ACHN (cell line): ENCODE measurements around the gene NDST1.

ENCODE experiments used
- DNase-seq: peaks from one replicate; pipeline ENCODE4 v3.0.0-alpha.2; 2015
- in situ Hi-C: cut with HindIII; loops from 2 replicates; pipeline ENCODE4 v1.10.0; 2017; ENCODE audit warnings: low sequenced_read_pairs, low pct_ligation_motif_present, low pct_unique_long_range_greater_than_20kb

The NDST1 gene

DNA sequence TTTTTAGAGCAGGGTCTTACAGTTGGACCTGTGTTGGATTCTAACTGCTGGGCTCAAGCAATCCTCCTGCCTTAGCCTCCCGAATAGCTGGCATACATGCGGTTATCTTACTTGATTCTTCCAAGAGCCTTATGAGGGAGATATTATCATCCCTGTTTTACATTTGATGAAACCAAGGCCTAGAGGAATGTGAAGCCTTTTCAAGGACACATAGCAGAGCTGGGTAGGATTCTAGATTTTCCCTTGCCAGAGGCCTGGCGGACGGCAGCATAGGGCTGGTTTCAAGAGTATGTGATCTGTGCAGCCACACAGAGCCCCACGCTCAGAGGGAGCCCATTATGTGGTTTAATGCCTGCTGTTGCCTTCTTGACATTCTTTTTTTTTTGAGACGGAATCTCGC lies 24.2 kb downstream of the NDST1 start:
- DNase-seq: no peak
- in situ Hi-C loops: no loop called here

DNA sequence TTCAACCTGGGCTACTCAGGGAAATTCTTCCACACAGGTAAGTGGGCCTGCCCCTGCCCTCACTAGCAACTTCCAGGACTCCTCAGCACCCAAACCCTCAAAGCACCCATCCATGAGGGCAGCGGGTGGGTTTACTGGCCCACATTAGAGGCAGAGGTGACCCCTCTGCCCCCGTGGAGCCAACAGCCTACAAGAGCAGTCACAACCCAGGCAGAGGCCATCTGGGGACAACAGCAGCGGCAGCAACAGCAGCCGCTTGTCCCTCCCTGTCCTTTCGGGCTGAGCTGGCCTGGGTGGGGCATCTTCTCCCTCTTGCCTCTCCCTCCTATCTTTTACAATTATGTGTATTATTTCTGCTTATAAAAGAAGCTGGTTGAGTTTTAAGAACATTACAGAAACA lies 25.1 kb downstream of the NDST1 start:
- no peak for DNase-seq
- in situ Hi-C loops: no loop called here

DNA sequence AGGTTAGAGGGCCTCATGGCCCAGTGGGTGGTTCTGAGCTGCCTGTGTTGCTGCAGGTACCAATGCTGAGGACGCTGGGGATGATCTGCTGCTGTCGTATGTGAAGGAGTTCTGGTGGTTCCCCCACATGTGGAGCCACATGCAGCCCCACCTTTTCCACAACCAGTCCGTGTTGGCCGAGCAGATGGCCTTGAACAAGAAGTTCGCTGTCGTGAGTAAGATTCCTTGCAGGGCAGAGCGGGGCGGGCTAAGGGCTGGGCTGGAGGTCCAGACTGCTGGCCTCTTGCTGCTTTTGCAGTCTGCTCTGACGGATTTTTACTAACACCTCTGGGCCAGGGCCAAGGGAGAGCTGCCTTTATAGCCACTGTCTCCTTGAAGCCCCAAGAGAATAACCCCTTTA lies 26.9 kb downstream of the NDST1 start:
- in situ Hi-C loops: no loop called here
- DNase-seq: no peak

DNA sequence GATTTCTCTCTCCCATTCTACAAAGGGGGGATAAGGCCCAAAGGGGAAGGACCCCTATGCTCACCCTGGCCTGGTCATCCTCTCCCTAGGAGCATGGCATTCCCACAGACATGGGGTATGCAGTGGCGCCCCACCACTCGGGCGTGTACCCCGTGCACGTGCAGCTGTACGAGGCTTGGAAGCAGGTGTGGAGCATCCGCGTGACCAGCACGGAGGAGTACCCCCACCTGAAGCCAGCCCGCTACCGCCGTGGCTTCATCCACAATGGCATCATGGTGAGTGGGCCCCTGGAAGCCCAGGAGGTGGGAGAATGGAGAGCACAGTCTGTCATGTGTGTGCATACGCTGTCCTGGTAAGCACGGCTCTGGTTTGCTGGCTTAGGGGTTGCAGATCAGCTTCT lies 27.7 kb downstream of the NDST1 start:
- no peak for DNase-seq
- in situ Hi-C loops: no loop called here

DNA sequence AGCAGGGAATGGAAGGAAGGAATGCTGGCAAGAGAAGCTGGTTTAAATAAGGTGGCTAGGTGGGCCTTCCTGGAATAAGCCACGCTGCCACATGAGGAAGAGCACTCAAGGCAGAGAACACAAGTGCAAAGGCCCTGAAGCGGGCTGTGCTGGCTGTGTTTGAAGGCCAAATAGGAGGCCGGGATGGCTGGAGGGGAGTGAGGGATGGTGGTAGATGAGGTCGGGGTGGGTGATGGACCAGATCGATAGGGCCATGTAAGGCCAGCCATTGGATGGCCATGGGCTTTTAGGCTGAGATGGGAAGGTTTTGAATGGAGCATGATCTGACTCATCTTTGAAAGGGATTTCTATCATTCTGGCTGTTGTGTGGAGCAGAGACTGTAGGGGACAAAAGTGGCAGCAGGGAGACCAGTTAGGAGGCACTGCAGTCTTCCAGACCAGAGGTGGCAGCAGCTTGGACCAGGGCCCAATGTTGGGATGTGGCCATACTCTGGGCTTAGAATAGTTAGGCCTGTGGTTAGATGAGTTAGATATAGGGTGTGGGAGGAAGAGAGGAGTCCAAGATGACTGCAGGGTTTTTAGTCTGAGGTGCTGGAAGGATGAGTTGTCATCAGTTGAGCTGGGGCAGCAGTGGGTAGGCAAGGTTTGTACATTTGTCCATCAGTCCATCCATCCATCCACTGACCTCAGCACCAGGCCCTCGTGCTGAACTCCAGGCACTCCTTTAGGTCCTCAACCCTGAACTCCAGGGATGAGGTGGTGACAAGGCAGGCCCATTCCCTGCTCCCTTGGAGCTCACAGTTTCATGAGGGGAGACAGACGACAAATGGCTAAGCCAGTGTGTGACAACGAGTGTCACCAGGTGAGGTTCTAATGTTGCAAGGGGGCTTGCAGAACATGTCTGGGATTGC lies 30.3 kb downstream of the NDST1 start:
- no peak for DNase-seq
- in situ Hi-C loops: no loop called here

DNA sequence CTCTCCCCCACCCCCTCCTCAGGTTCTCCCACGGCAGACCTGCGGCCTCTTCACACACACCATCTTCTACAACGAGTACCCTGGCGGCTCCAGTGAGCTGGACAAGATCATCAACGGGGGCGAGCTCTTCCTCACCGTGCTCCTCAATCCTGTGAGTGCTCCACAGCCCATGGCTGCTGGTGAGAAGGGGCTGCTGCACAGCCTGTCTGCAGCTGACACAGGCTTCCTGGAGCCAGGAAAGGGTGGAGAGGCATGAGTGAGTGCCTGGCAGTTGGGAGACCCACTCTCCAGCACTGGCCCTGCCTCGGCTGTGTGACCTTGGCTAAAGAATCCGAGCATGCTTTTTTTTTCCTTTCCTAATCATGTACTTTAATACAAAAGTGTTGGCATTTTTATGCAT lies 31.3 kb downstream of the NDST1 start:
- DNase-seq: no peak
- in situ Hi-C loops: no loop called here

DNA sequence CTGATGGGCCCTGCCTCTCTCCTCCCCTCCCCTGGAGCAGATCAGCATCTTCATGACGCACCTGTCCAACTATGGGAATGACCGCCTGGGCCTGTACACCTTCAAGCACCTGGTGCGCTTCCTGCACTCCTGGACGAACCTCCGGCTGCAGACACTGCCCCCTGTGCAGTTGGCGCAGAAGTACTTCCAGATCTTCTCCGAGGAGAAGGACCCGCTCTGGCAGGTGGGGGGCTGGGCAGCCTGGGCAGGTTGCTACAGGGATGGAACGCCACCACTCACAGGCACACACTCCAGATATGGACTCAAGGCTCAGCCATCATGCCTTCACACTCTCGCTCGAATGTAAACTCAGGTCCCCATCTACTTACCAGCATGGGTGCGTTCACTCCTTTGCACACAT lies 32.1 kb downstream of the NDST1 start:
- no peak for DNase-seq
- in situ Hi-C loops: no loop called here

DNA sequence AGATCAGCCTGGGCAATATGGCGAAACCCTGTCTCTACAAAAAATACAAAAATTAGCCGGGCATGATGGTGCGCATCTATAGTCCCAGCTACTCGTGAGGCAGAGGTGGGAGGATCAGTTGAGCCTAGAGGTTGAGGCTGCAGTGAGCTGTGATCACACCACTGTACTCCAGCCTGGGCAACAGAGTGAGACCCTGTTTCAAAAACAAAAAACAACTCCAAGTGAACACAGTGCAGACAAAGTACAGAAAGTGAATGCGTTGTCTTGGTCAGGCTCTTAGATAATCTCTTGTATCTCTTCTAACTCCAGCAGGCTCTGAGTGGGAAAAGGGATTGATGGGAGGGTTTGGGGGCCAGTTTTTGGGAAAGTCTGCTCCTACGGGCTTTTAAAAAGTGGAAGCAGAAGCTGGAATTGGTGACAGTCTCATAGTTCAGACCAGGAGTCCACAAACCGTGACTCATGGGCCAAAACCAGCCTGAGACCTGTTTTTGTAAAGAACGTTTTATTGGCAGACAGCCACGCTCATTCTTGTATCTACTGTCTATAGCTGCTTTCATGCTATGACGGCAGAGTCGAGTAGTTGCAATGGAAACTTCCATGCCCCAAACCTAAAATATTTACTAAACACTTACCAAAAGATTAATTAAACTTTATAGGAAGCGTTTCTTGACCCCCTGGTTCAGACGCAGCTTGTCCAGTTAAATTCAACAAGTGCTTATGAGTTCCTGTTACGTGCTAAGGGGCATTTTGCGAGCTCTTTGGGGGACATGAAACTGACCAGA lies 32.9 kb downstream of the NDST1 start:
- in situ Hi-C loops: no loop called here
- DNase-seq: no peak

DNA sequence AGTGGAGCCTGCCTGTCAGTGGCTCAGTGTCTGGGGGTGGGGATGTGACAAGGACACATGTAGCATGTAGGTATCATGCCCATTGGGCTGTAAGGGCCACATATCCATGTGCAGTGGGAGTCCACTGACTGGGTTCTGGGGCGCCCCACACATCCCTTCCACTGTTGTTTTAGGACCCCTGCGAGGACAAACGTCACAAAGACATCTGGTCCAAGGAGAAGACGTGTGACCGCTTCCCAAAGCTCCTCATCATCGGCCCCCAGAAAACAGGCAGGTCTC lies 33.4 kb downstream of the NDST1 start:
- in situ Hi-C loops: no loop called here
- no peak for DNase-seq

DNA sequence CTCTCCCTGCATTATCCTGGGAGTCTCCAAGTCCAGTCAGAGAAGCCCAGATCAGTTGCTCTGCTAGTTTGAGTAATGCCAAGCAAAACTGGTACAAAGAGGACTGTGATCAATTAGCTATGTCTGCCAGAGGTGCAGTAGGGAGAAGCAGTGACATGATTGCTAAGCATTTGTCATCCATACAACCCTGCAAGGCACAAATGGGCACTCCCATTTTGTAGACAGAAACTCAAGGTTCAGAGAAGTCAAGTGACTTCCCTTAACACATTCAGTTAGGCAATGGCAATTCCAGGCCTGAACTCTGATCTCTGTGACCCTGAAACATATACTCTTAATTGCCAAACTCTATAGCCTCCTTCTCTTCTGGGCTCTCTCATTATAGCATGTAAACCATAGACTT lies 34.0 kb downstream of the NDST1 start:
- no peak for DNase-seq
- in situ Hi-C loops: no loop called here

DNA sequence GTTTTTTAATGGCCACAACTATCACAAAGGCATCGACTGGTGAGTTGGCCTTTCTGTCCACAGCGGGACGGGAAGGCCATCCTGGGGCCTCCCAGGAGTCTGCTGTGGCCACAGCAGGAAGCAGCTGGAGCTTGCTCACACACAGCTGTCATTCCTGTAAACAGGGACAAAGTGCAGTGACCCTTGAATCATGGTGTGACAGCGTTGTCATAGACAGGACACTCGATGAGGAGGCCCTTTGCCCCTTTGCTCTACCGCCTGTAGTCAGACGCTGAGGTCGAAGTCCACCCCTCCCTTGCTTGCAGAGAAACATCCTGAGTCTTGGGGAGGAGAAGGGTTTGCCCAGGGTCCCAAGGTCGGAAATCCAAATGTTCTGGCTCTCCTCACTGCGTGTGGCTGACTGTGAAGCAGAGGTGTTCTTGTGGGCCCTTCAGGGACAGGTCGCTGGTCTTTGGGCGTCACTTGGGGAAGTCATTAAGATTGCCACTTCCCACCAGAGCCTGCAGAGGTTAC lies 35.1 kb downstream of the NDST1 start:
- no peak for DNase-seq
- in situ Hi-C loops: no loop called here

DNA sequence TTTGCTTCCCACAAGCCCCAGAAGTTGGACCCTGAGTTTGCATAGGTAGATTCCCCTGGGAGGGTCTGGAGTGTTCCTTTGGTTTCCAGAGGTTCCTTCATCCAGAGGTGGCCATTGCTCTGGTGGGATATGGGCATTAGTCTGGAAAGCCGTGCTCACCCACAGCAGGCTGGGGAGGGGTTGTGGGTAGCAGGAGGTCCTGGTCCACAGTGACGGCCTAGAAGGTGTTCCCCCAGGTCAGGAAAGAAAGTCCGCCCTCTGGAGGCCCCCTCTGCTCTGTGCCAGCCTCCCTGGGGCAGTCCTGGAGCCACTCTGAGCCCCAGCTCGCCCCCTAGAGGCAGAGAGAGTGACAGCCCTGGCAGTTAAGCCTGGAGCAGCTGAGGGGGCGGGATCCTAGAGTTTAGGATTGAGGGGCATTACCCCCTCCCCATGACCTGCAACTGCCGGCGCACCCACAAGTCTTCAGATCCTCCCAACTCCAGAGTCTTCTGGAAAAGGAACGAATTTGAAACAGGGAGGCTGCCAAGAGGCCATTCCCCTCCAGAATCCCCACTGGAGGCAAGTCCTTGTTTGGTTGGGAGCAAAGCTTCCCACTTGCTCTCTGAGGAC lies 36.8 kb downstream of the NDST1 start:
- peak; percentile 75 for DNase-seq

DNA sequence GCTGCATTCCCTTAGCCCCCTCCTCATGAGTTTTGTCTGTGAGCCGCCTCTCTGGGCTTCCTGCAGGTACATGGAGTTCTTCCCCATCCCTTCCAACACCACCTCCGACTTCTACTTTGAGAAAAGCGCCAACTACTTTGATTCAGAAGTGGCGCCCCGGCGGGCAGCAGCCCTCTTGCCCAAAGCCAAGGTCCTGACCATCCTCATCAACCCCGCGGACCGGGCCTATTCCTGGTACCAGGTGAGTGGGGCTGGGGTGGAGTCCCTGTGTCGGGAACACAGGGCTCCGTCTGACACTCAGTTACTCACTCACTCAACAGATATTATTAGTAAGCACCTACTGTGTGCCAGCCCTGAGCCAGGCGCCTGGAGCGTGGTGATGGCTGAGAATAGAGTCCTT lies 37.3 kb downstream of the NDST1 start:
- no peak for DNase-seq
- in situ Hi-C loops: no loop called here

More for the DNA sequence above, 36.8 kb downstream of the NDST1 start:
- in situ Hi-C loops: no loop called here

DNA sequence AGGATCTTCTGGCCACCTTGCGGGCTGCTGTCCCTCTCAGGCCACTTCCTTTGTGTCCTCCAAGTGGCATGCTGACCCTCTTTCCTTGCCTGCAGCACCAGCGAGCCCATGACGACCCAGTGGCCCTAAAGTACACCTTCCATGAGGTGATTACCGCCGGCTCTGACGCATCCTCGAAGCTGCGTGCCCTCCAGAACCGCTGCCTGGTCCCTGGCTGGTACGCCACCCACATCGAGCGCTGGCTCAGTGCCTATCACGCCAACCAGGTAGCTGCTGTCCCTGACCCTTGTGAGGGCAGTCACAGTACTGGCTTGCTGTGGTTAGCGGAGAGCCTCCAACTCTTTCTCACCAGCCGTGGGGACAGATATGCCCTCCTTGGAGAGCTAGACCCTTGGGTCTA lies 40.2 kb downstream of the NDST1 start:
- in situ Hi-C loops: no loop called here
- DNase-seq: no peak

DNA sequence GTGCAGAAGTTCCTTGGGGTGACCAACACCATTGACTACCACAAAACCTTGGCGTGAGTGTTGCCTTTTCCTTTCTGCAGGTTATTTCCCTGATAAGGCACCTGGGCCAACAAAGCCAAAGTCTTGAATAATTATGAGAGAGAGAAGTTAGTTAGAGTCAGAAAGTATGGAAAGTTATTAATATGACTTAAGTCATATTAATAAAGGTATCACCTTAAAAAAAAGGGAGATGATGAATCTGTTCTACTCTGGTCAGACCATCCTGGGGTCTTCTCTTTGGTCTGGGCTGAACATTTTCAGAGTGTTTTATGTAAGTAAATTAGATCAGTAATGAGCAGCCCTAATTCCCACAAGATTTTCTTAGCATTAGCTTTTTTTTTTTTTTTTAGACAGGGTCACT lies 41.8 kb downstream of the NDST1 start:
- in situ Hi-C loops: no loop called here
- no peak for DNase-seq

DNA sequence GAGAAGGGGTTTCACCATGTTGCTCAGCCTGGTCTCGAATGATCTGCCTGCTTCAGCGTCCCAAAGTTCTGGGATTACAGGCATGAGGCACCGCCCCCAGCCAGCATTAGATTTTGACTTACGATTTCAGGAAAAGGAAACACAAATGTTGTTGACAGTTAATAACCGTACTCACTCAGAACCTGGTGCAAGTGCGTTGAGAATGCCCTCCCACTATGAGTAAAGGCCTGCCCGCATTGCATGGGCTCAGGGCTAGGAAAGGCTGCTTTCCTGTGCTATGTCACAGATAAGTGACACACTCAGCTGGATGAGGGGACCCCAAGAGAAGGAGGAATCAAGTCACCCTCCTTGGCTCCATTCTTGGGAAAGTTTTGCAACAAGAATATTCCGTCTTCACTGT lies 42.4 kb downstream of the NDST1 start:
- in situ Hi-C loops: no loop called here
- DNase-seq: no peak

DNA sequence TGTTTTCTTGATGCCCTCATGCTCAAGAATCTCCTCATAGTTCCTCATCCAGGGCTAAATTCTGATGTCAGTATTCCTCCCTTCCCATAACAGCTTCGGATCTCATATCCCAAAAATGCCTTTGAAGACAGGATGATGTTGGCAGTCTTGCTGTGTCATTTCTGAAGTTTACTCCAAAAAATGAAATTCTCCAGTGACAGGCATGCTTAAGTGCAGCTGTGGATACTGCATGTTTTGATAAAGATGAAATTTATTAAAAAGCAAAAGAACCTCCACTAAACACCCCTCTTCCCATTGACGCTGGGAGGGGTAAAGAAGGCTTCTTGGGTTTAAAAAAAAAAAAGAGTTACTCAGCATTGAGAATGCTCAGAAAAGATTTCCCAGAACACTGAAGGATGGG lies 43.1 kb downstream of the NDST1 start:
- in situ Hi-C loops: no loop called here
- DNase-seq: no peak

DNA sequence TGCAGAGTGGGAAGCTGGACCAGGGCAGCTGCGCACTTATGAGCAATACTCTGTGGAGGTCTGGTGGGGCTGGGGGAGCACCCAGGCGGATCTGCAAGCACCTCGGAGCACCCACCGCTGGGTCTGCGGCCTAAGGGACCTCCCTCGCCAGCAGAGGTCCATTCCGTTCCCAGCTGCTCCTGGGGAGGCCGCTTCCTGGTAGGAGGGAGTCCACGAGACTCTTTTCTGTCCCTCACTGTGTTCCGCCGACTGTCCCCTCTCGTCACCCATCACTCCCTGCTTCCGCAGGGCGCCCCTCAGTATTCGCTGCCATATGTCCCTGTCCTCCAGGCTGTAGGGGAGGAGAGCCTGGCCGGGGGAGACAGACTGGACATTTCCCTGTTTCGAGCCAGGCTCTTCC lies 45.5 kb downstream of the NDST1 start:
- no peak for DNase-seq
- in situ Hi-C loops: no loop called here

DNA sequence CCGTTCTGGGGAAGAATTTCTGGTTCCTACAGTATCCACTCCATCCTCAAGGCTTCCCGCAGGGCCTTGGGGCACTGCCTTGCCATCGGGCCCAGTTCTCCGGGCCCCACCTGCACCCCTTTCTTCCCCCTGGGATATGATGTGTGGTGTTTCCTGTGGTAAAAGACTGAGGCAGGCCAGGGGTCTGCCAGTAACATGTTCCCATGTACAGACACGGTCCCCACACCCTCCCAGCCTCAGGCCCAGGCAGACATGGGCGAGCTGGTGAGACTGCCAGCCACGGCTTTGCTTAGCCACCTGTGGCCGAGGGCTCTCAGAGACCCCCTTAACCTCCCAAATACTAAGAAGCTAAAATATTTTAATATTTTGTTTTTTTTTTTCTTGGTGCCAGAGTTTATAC lies 46.0 kb downstream of the NDST1 start:
- in situ Hi-C loops: no loop called here
- DNase-seq: no peak

DNA sequence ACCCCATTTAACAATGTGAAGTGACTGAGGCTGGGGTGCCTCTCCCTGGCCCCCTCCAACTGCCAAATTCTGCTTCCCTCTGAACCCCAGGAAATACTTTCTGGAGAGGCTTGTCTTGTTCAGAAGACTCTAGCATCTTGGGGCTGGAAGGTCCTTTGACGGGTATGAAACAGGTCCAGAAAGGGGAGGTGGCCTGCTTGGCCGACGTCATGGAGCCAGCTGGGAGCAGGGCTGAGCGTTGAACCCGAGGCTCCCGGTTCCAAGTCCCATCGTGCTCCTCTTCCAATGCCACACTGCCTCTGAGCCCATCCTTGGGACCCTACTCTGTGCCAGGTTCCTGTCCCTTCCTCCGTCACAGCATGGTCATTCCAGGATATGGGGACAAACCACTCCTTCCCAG lies 46.9 kb downstream of the NDST1 start:
- in situ Hi-C loops: no loop called here
- no peak for DNase-seq
